COLO668 (cell line): ENCODE results near the gene KCNQ2.
A peak's percentile ranks its signal among the peaks of the same experiment; 100 is the strongest.
"Not testable (repeated sequence)": the region's sequence is repeated elsewhere in the genome, so short reads cannot be mapped to it uniquely, and the experiment has no call there.

Source experiments
- DNase-seq: peaks from one replicate; lab custom pipeline; 2025; ENCODE audit not compliant: unreplicated experiment; lab: John Stamatoyannopoulos, UW

KCNQ2 gene

DNA sequence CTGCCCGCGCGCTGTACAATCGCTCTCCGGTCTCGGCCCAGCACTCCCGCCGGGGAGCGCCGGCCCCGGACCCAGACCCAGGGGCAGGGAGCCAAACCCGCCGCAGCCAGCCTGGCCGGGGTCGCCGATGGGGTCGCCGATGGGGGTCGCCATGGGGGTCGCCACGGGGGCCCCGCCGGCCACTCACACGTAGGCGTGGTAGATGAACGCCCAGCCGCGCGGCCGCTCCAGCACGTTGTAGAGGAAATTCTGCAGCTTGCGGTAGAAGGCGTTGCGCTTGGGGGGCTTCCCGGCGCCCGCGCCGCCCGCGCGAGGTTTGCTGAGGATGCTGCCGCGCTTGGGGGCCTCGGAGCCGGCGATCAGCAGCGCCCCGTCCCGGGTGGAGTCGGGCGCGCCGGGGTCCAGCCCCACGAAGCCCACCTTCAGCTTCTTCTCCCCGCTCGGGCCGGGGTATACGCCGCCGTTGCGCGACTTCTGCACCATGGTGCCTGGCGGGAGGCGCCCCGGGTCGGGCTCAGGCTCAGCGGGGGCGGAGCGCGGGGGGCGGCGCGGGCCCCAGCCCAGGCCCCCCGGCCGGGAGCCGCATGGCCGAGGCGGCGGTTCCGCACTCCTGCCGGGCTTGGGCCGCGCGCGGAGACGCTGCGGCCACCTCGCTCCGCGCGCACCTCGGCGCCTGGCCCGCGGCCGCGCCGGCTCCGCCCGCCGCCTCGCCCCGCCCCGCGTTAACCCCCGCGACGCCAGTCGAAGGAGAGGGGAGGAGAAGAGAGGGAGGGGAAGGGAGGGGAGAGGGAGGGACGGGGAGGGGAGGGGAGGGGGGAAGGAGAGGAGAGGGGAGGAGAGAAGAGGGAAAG lies at the start of gene KCNQ2:
Gene KCNQ2 (minus strand): TSS at position 675 of the 851 bp plus-strand sequence. CDS start 192 bp downstream, at position 483.
- no peak for DNase-seq

DNA sequence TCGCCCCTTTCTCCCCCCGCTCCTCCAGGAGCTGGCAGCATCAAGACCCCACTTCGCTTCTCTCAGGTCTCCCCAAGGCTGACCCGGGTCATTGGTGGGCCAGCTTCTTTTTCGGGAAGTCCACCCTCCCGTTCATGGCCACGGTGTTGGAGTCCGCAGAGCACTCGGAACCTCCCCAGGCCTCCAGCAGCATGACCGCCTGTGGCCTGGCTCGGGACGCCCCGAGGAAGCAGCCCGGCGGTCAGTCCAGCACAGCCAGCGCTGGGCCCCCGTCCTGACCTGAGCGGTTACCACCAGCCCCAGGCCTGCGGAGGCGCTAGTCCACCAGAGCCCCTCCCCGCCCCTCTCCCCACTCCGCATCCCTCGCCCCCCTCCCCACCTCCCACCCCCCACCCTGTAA lies 49.1 kb upstream of the KCNQ2 start:
- no peak for DNase-seq

DNA sequence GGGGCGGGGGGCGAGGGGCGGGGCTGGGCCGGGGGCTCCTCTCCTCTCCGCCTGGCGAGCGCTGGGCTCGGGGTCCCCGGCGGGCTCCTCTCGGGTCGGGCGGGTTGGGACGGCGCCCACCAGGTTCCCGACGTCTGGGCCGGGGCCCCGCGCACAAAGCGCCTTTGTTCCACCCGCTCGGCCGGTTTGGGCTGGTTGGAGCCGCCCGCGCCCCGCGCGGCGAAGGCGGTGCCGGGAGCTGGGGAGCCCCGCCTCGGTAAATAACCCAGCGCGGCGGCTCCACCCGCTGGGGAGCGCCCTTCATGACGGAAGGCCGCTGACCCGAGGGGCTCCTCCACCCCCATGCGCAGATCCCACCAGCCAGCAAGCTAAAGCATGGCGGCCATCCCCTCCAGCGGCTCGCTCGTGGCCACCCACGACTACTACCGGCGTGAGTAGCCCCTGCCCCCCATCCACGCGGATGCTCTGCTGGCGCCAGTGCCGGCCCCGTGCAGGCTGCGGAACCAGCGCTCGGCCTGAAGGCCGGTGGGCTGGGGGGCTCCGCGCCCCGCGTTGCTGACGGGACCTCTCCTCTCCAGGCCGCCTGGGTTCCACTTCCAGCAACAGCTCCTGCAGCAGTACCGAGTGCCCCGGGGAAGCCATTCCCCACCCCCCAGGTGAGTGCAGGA lies 48.6 kb upstream of the KCNQ2 start:
- peak; percentile 94 for DNase-seq

GRCh38 chr20:63520504-63520933 lies 48.1 kb upstream of the KCNQ2 start, which contains the start of gene PPDPF:
TSS of gene PPDPF (plus strand) at chr20:63520765. CDS start at chr20:63521309, 544 bp downstream.
- DNase-seq, result peak; percentile 91

GRCh38 chr20:63519668-63520503 lies 47.4 kb upstream of the KCNQ2 start:
- DNase-seq, result peak; percentile 70

- DNase-seq, result no peak
These were observed 46.7 kb upstream of the KCNQ2 start for GRCh38 chr20:63518946-63519667.

- DNase-seq, result no peak
These were observed 46.0 kb upstream of the KCNQ2 start for GRCh38 chr20:63518351-63518861.

DNA sequence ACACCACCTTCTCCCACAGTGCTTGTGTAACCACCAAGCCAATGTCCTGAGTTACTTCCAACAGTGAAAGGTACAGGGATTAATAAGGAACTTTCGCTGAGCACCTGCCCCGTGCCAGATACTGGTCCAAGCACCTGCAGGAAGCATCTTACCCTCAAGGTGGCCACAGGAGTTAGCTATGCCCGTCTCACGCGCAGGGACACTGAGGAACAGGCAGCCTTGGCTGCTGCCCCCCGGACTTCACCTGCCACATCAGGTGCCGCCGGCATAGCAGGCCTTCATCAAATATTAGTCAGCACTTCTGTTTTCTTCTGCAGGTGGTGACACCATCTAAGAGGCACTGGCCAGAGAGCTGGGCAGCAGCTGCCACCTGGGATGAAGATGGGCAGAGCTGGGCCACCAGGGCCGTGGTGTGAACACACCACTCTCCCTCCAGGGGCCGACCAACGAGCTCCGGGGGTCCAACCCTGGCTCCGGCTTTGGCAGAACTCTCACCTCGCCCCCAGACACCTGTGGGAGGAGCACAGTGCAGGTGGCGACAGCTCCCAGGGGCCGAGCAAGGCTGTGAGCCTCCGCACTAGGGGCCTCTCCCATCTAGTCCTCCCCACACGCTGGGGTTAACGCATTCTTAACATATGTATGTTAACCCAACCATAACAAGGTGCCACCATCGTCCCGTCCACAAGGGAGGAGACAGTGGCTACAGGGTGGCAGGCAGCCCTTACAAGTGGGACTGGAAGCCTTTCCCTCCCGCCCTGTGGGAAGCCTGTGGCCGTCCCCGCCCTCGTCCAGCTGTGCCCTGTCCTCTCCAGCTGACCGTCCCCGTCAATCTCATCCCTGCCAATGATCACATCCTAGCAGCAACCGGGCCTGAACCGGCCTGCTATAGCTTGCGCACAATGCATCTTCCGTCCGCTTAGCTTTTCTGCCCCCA lies 45.2 kb upstream of the KCNQ2 start:
- no peak for DNase-seq

DNA sequence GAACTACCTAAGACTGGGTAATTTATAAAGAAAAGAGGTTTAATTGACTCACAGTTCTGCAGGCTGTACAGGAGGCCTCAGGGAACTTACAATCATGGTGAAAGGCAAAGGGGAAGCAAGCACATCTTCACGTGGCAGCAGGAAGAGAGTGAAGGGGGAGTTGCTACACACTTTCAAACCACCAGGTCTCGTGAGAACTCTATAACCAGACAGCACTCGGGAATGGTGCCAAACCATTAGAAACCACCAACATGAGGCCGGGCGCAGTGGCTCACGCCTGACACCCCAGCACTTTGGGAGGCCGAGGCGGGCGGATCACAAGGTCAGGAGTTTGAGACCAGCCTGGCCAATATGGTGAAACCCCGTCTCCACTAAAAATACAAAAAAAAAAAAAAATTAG lies 42.1 kb upstream of the KCNQ2 start:
- DNase-seq, result not testable (repeated sequence)

DNA sequence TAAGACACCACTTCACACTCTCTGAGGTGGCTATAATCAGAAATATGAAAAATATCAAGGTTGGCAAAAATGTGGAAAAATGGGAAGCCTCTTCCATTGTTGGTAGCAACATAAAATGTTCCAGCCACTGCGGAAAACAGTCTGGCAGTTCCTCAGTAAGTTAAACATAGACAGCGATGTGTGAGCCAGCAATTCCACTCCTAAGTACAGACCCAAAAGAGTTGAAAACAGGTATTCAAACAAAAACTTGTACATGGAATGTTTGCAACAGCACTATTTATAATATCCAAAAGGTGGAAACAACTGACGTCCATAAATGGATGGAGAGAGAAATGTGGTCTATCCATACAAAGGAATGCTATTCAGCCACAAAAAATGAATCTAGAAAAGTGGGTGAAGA lies 40.8 kb upstream of the KCNQ2 start:
- DNase-seq, result no peak

DNA sequence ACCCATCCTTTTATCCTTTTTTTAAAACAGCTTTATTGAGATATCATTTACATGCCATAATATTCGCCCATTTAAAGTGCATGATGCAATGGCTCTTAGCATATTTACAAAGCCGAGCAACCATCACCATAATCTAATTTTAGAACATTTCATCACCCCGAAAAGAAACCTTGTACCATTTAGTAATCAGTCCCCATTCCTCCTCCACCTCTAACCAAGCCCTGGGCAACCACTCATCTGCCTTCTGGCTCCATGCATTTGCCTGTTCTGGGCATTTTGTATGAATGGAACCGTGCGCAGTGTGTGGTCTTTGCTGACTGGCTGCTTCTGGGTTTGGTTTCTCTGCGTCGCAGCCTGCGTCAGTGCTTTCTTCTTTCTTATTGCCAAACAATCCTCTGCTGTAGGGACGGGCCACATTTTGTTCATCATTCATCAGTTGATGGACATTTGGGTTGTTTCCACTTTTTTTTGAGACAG lies 36.7 kb upstream of the KCNQ2 start:
- DNase-seq, result no peak

- DNase-seq, result peak; percentile 17
These were observed 35.8 kb upstream of the KCNQ2 start for GRCh38 chr20:63508072-63508768.

- no peak for DNase-seq
These were observed 34.8 kb upstream of the KCNQ2 start for GRCh38 chr20:63507083-63507743.

DNA sequence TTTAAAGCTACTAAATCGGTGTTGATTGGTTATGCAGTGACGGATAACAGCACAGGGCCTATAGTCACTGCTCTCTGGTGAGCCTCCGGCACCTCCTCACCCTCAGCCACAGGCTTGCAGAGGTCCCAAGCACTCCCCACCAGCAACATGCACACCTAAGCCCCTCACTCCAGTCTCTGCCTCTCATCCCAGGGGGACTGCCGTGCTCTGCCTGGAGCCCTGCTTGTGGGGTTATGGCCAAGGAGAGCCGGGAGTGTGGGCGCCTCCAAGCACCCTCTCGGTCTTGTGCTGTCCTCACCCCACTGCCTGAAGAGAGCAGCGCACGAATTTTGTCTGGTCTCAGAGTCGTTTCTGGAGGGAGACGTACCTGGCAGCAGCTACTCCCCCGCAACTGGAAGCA lies 33.3 kb upstream of the KCNQ2 start:
- no peak for DNase-seq

- DNase-seq, result no peak
These were observed 32.8 kb upstream of the KCNQ2 start for GRCh38 chr20:63505281-63505680.

- DNase-seq, result no peak
These were observed 32.2 kb upstream of the KCNQ2 start for GRCh38 chr20:63504642-63505041.

DNA sequence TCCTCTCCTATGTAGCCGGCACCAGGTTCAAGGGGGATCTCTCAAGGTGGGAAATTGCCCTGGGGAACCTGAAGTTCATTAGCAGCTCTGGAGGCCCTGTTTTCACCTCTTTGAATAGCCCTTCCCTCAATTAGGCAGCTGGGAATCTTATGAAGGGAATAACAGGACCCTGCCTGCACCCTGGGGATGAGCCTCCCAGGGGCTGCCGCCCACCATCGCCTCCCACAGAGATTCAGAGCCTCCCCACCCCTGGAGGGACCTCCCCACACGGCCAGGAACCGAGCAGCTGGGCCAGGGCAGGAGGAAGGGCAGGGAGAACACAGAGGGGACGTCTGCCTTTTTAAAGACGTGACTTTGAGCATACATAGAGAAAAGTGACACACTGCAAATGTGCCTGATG lies 31.1 kb upstream of the KCNQ2 start:
- no peak for DNase-seq

- peak; percentile 54 for DNase-seq
These were observed 30.3 kb upstream of the KCNQ2 start for GRCh38 chr20:63502671-63503172.
